ENCODE results near the gene CDH23.

DNA sequence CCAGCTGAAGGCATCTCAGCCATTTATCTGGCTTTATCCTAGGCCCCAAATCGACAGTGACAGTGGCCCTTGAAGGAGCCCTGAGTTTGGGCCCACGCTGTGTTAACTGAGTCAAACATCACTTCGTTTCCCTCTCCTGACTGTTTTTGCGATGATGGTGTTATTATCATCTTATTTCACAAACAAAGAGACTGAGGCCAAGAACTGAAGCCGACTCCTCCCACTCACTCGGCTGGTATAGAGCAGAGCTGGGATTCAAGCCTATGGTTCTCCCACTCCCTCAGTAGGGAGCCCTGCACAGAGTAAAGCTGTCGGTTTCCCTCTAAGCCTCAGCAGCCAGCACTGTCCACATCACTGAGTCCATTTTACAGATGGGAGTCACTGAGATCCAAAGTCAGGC, 141.0 kb downstream of the CDH23 start:
- TF ChIP-seq ZFP3 (CRISPR knock-in tag; IDR thresholded peaks at IDR 0.05), result no peak
- no peak for TF ChIP-seq SNAI2 (CRISPR knock-in tag; IDR thresholded peaks at IDR 0.05)
- no peak for TF ChIP-seq OSR1 (CRISPR knock-in tag; IDR thresholded peaks at IDR 0.05)
- no peak for TF ChIP-seq TOX (CRISPR knock-in tag; IDR thresholded peaks at IDR 0.05; ENCODE audit: borderline replicate concordance)
- TF ChIP-seq ESRRG (CRISPR knock-in tag; IDR thresholded peaks at IDR 0.05), result no peak
- TF ChIP-seq, protein P1, sequence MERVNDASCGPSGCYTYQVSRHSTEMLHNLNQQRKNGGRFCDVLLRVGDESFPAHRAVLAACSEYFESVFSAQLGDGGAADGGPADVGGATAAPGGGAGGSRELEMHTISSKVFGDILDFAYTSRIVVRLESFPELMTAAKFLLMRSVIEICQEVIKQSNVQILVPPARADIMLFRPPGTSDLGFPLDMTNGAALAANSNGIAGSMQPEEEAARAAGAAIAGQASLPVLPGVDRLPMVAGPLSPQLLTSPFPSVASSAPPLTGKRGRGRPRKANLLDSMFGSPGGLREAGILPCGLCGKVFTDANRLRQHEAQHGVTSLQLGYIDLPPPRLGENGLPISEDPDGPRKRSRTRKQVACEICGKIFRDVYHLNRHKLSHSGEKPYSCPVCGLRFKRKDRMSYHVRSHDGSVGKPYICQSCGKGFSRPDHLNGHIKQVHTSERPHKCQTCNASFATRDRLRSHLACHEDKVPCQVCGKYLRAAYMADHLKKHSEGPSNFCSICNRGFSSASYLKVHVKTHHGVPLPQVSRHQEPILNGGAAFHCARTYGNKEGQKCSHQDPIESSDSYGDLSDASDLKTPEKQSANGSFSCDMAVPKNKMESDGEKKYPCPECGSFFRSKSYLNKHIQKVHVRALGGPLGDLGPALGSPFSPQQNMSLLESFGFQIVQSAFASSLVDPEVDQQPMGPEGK (CRISPR knock-in tag; IDR thresholded peaks at IDR 0.05; ENCODE audit: borderline replicate concordance), result no peak
- TF ChIP-seq ISL1 (CRISPR knock-in tag; IDR thresholded peaks at IDR 0.05), result no peak
- no peak for TF ChIP-seq PPARA (CRISPR knock-in tag; IDR thresholded peaks at IDR 0.05; ENCODE audit: borderline replicate concordance)
- TF ChIP-seq ZFP30 (CRISPR knock-in tag; IDR thresholded peaks at IDR 0.05), result no peak
- TF ChIP-seq, protein P2, sequence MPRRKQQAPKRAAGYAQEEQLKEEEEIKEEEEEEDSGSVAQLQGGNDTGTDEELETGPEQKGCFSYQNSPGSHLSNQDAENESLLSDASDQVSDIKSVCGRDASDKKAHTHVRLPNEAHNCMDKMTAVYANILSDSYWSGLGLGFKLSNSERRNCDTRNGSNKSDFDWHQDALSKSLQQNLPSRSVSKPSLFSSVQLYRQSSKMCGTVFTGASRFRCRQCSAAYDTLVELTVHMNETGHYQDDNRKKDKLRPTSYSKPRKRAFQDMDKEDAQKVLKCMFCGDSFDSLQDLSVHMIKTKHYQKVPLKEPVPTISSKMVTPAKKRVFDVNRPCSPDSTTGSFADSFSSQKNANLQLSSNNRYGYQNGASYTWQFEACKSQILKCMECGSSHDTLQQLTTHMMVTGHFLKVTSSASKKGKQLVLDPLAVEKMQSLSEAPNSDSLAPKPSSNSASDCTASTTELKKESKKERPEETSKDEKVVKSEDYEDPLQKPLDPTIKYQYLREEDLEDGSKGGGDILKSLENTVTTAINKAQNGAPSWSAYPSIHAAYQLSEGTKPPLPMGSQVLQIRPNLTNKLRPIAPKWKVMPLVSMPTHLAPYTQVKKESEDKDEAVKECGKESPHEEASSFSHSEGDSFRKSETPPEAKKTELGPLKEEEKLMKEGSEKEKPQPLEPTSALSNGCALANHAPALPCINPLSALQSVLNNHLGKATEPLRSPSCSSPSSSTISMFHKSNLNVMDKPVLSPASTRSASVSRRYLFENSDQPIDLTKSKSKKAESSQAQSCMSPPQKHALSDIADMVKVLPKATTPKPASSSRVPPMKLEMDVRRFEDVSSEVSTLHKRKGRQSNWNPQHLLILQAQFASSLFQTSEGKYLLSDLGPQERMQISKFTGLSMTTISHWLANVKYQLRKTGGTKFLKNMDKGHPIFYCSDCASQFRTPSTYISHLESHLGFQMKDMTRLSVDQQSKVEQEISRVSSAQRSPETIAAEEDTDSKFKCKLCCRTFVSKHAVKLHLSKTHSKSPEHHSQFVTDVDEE (CRISPR knock-in tag; IDR thresholded peaks at IDR 0.05), result no peak
- TF ChIP-seq ARNTL (CRISPR knock-in tag; IDR thresholded peaks at IDR 0.05; ENCODE audit: borderline replicate concordance, low read depth), result no peak
- no peak for TF ChIP-seq RARB (CRISPR knock-in tag; IDR thresholded peaks at IDR 0.05)
